GM12878 (cell line): ENCODE results near the gene FCER2. TPM values are rescaled to one million over a fixed set of nuclear protein-coding genes. Genes with fewer than 3 reads are reported as not detected.
A peak's percentile ranks its signal among the peaks of the same experiment; 100 is the strongest.

Experiments used
- ATAC-seq: fragments of 200-7000 bp; cut with Tn5 transposase; 3 replicates; pipeline ENCODE4 v1.9.1; 2020; ENCODE audit warnings: mild to moderate bottlenecking, moderate library complexity
- BruUV-seq: library from RNA; stranded (reverse); fragments of 400-500 nt; replicated peaks from 2 replicates; lab custom pipeline; 2021; lab: Mats Ljungman, UMichigan
- CTCF ChIA-PET: fragments of 300-600 bp; sonication (Branson Sonifier 250); formaldehyde crosslinking; extraction: SDS; loops from one replicate; lab custom pipeline; 2021; ENCODE audit warnings: inconsistent platforms; lab: Yijun Ruan, JAX
- POLR2A ChIA-PET: fragments of 350-600 bp; formaldehyde crosslinking; extraction: SDS; loops from one replicate; lab custom pipeline; 2021; ENCODE audit warnings: inconsistent platforms; lab: Charles Lee
- RAD21 ChIA-PET: fragments of 300-600 bp; sonication (Branson Sonifier 250); formaldehyde crosslinking; loops from one replicate; lab custom pipeline; 2023; ENCODE audit warnings: antibody characterized with exemption; ENCODE audit not compliant: unreplicated experiment; lab: Charles Lee
- SMC1A ChIA-PET: fragments of 300-600 bp; sonication (Branson Sonifier 250); formaldehyde crosslinking; loops from one replicate; lab custom pipeline; 2023; ENCODE audit not compliant: unreplicated experiment, uncharacterized antibody; lab: Charles Lee
- DNase-seq: peaks from one replicate; pipeline ENCODE4 v3.0.0-alpha.2; 2011; ENCODE audit warnings: low read depth, low spot score
- FAIRE-seq: peaks from 3 replicates; lab custom pipeline; 2011; peaks lifted over from hg19 to GRCh38; lab: Jason Lieb, UNC
- H2AFZ ChIP-seq: 2 replicates; pipeline ENCODE4 v1.6.0; 2011; ENCODE audit warnings: low read depth, low read length, control low read depth; ENCODE audit not compliant: control insufficient read depth
- H3K27ac ChIP-seq: 2 replicates; pipeline ENCODE4 v1.5.1; 2011; ENCODE audit warnings: control low read depth; ENCODE audit not compliant: control insufficient read depth, insufficient read depth
- H3K27me3 ChIP-seq, 2 experiments: replicated peaks in 1 of 2; 2 replicates each; pipeline versions ENCODE4 v1.6.0 to v1.6.1; 2011; ENCODE audit warnings: low read length in 1 of 2; ENCODE audit not compliant: control insufficient read depth in 2 of 2, insufficient read depth in 2 of 2
- H3K36me3 ChIP-seq, 2 experiments: 2 replicates each; pipeline ENCODE4 v1.5.1; 2011; ENCODE audit warnings: low read length in 1 of 2; ENCODE audit not compliant: control insufficient read depth in 2 of 2, insufficient read depth in 2 of 2
- H3K4me1 ChIP-seq: 2 replicates; pipeline ENCODE4 v1.6.1; 2011; ENCODE audit warnings: mild to moderate bottlenecking, low read length, moderate library complexity, mixed read lengths; ENCODE audit not compliant: control insufficient read depth, insufficient read depth
- H3K4me2 ChIP-seq: 2 replicates; pipeline ENCODE4 v1.6.0; 2011; ENCODE audit warnings: control low read depth; ENCODE audit not compliant: control insufficient read depth, insufficient read depth
- H3K4me3 ChIP-seq: fragments of 200-600 bp; sonication (generic); 2 replicates; pipeline ENCODE4 v1.5.1; 2016
- H3K79me2 ChIP-seq: 2 replicates; pipeline ENCODE4 v1.6.0; 2011; ENCODE audit warnings: low read length; ENCODE audit not compliant: control insufficient read depth, insufficient read depth
- H3K9ac ChIP-seq: 2 replicates; pipeline ENCODE4 v1.8.0; 2011; ENCODE audit warnings: low read length, control low read depth, mixed read lengths; ENCODE audit not compliant: control insufficient read depth, insufficient read depth
- H3K9me3 ChIP-seq: replicated peaks from 3 replicates; pipeline ENCODE4 v1.5.1; 2011; ENCODE audit warnings: mild to moderate bottlenecking, low read length; ENCODE audit not compliant: control insufficient read depth, insufficient read depth
- H4K20me1 ChIP-seq: 2 replicates; pipeline ENCODE4 v1.6.0; 2011; ENCODE audit not compliant: control insufficient read depth, insufficient read depth
- CEBPZ ChIP-seq: fragments of 150-350 bp; IDR thresholded peaks from 2 replicates; pipeline ENCODE4 v1.6.1; 2016; ENCODE audit warnings: low read depth, low read length
- EGR1 ChIP-seq, 2 experiments: IDR thresholded peaks; 1 replicate in 1 of 2; 2 replicates in 1 of 2; pipeline ENCODE4 v1.6.1; 2011 to 2012; ENCODE audit warnings: low read depth in 2 of 2, low read length in 2 of 2, borderline replicate concordance in 1 of 2, mild to moderate bottlenecking in 1 of 2, moderate library complexity in 1 of 2
- ETV6 ChIP-seq, 2 experiments: fragments of 450-650 bp in 1 of 2; IDR thresholded peaks in 1 of 2; conservative IDR thresholded peaks in 1 of 2; 2 replicates each; pipeline ENCODE4 v1.6.1; 2014; ENCODE audit warnings: antibody characterized with exemption in 1 of 2, borderline replicate concordance in 1 of 2, low read depth in 1 of 2, mild to moderate bottlenecking in 1 of 2, moderate library complexity in 1 of 2
- GABPA ChIP-seq: IDR thresholded peaks from 2 replicates; pipeline ENCODE4 v1.6.1; 2014; ENCODE audit warnings: antibody characterized with exemption, low read depth, mild to moderate bottlenecking, inconsistent platforms
- RUNX3 ChIP-seq: IDR thresholded peaks from 2 replicates; pipeline ENCODE4 v1.6.1; 2012; ENCODE audit warnings: low read length, inconsistent platforms
- WGBS: methylation state at CpG from one replicate; pipeline ENCODE4 v1.1.6; 2016; ENCODE audit warnings: low lambda C conversion rate; ENCODE audit not compliant: insufficient replicate concordance, insufficient coverage; ENCODE audit errors: missing lambda C conversion rate; 5-methylcytosine and 5-hydroxymethylcytosine counted together
- in situ Hi-C: fragments of 300-500 bp; cut with MboI; formaldehyde crosslinking; loops from 9 replicates; pipeline ENCODE4 v1.14.3; 2018; ENCODE audit warnings: mixed read lengths
- intact Hi-C: fragments of 100-400 bp; cut with micrococcal nuclease; formaldehyde crosslinking; loops from one replicate; pipeline ENCODE4 v1.14.2; 2022; ENCODE audit not compliant: unreplicated experiment
- polyA plus RNA-seq, 11 experiments: library from polyadenylated mRNA; depleted of rRNA in 4 of 11; unstranded in 6 of 11; stranded (reverse) in 5 of 11; fragments of >200 nt; fragmentation: Nextera tagmentation in 4 of 11; fragmentation: Illumina TruSeq in 1 of 11; extraction: Ambion mirVana in 4 of 11; extraction: Trizol in 1 of 11; gene quantifications; 1 replicate in 1 of 11; 2 replicates in 10 of 11; pipeline versions ENCODE4 v1.2.1 to v1.2.3, GENCODE V29; 2011 to 2016; ENCODE audit warnings: inconsistent platforms in 2 of 11, missing spikeins in 2 of 11, low read depth in 1 of 11
- total RNA-seq, 4 experiments: library from RNA; depleted of rRNA in 3 of 4; stranded (reverse); fragments of >200 nt in 3 of 4; fragmentation: Illumina TruSeq in 1 of 4; extraction: Trizol in 1 of 4; gene quantifications; 2 replicates each; pipeline versions ENCODE4 v1.2.1 to v1.2.3, GENCODE V29; 2013 to 2021

Gene FCER2
- total and polyA plus RNA-seq, 10 of the 15 experiments (the other 5 are each of a cell fraction or from before 2014, with no cell fraction given) = 44.0 to 424 (median 241) TPM

- TF ChIP-seq RUNX3 (0 out of 2 replicates have a peak, but pooled peaks have one; percentile 15), ETV6 (conservative IDR thresholded peaks at IDR 0.05 in 1 of 2, IDR thresholded peaks at IDR 0.05 in 1 of 2; ENCODE audit: borderline replicate concordance in 1 of 2, low read depth in 1 of 2) (0 out of 4 replicates have a peak, but pooled peaks of 1 of the 2 experiments have one; percentile 31), CEBPZ (no peak), EGR1 (IDR thresholded peaks at IDR 0.05; ENCODE audit: borderline replicate concordance in 1 of 2, low read depth in 2 of 2, low read length in 2 of 2) (0 out of 3 replicates have a peak, but pooled peaks of 1 of the 2 experiments have one; percentile 15), GABPA (no peak)
- TF ChIP-seq, all 136 proteins: peak for 3
- H3K36me3 ChIP-seq = no peaks in the 10 kb centered on the region
- H2AFZ ChIP-seq = peak within 1 kb of the TSS; percentile 33
- no peaks in the 10 kb centered on the region; the same call in 2 of the 3 replicates for H3K9me3 ChIP-seq
- ATAC-seq (no peak), FAIRE-seq (no peak), DNase-seq (no peak)
- H3K79me2 ChIP-seq = peaks cover 12% of the 10 kb centered on the region
- peak within 1 kb of the TSS; percentile 76 for H3K4me2 ChIP-seq
- in situ Hi-C loops = no loop called here
- BruUV-seq = no TSS peak
- ChIA-PET CTCF (interaction anchor here (0.7 to 3.6 kb wide), 7 partner anchors 21 to 125 kb away, joined by 3 to 20 read pairs (median 5); no protein-coding TSS in a partner anchor), POLR2A (no interaction called here), RAD21 (interaction anchor here (1.1 kb wide), 1 partner anchor 123 kb away, joined by 6 read pairs; no protein-coding TSS in a partner anchor), SMC1A (interaction anchor here (1.0 to 2.9 kb wide), 3 partner anchors 19 to 123 kb away, joined by 3 to 12 read pairs (median 11); no protein-coding TSS in a partner anchor)
- H3K27ac ChIP-seq = no peak within 1 kb of the TSS
- intact Hi-C loops = loop anchor here (10.0 kb wide), 1 partner anchor 292 kb away; no protein-coding TSS in a partner anchor
- H3K4me1 ChIP-seq = peaks cover 36% of the 10 kb centered on the region
- peak within 1 kb of the TSS; percentile 24; the same call in 1 of the 2 replicates for H3K4me3 ChIP-seq
- WGBS = 16% methylated on average over 10 of the region's 10 CpGs
- H3K9ac ChIP-seq = no peak within 1 kb of the TSS
- peaks cover 0 to 2% of the 10 kb centered on the region in 2 experiments; a peak in 3 of 4 replicates for H3K27me3 ChIP-seq
- H4K20me1 ChIP-seq = no peaks in the 10 kb centered on the region
These were observed 25.1 kb downstream of the FCER2 start, which contains the start of gene MCEMP1 for GRCh38 chr19:7676854-7677253. Gene MCEMP1 (plus strand): TSS chr19:7677090. CDS start chr19:7677121, 31 bp downstream.
